T-helper 1 cell treated with Interleukin-12 subunit alpha and Interleukin-12 subunit beta and Interleukin-4 antibody, amounts not matched to agents 30 μg/mL and 1 μg/mL, for 36 hours (primary cell): Measurements from ENCODE around the gene HOXC11.
A peak's percentile ranks its signal among the peaks of the same experiment; 100 is the strongest.

Source experiments
- H3K27ac Mint-ChIP-seq: one replicate; pipeline ENCODE4 v1.8.0; 2021; ENCODE audit warnings: mild to moderate bottlenecking, mixed read lengths
- H3K27me3 Mint-ChIP-seq: one replicate; pipeline ENCODE4 v1.8.0; 2021; ENCODE audit warnings: low read depth, mixed read lengths
- H3K36me3 Mint-ChIP-seq: one replicate; pipeline ENCODE4 v1.8.0; 2021; ENCODE audit warnings: low read depth, mixed read lengths
- H3K4me1 Mint-ChIP-seq: one replicate; pipeline ENCODE4 v1.8.0; 2021; ENCODE audit warnings: low read depth, mixed read lengths
- H3K4me3 Mint-ChIP-seq: one replicate; pipeline ENCODE4 v1.8.0; 2021; ENCODE audit warnings: mild to moderate bottlenecking, moderate library complexity, mixed read lengths
- H3K9me3 Mint-ChIP-seq: one replicate; pipeline ENCODE4 v1.8.0; 2021; ENCODE audit warnings: mixed read lengths

Gene HOXC11

DNA sequence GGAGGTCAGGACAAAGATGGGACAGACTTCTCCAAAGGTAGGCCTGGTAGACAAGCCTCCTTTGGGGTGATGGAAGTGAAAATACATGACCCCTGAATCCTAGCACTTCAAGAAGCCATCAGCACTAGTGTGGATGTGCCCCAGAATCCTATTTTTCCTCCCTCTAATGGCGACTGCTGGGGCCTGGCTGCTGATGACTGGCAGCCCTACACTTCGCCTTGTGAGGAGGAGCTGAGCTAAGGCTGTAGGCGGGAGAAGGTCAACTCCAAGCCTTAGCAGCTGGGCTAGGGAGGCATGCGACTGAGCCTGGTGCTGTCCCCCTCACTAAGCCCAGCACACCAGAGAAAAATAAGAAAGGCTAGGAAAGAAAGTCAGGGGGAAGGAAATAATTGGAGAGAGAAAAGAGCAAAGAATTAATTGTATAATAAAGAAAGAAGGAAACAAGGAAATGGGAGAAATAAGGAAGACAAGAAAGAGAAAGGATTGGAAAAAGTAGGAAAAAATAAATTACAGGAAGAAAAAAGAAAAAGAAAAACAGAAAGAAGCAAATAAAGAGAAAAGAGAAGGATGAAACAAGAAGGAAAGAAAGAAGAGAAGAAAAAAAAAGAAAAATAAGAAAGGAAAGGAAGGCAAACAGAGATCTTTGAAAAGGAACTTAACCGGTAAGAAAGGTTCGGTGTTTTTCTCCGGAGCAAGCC lies 7.3 kb downstream of the HOXC11 start:
- Mint-ChIP-seq H3K4me3 (no peak overlapping the region), H3K9me3 (no peaks in the 10 kb centered on the region), H3K27ac (no peak overlapping the region), H3K36me3 (peaks cover 3% of the 10 kb centered on the region), H3K4me1 (peaks cover 7% of the 10 kb centered on the region), H3K27me3 (peaks cover 97% of the 10 kb centered on the region)

DNA sequence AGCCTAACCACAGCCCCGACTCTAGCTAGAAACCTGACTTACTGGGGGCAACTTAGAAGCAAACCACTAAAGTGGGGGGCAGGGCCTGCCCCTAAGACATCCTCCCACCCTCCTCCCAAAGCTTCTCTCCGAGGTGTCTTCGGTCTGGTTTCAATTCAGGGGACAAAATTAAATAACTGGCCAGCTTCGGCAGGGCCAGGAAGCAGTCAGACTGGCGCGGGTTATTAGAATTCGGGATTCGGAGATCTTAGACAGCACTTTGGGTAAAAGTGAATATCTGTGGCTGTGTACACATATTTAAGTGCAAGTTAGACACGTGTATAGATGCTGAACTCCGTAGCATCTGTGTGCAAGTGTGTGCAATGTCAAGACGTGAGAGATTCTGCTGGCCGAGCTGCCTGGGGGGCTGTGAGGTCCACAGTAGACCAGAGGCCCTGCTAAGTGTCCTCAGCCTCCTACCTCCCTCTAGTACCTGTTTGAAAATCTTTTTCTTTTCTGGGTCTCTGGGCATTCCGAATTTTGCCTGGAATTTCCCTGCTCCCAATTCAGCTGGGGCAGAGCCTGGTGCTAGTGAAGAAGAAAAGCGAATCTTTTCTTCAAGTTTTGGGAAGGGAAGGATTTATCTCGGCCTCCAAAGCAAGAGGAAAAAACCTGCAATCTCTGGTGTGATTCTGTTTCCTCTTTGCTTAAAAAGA lies 8.0 kb downstream of the HOXC11 start:
- H3K4me3 Mint-ChIP-seq = no peak overlapping the region
- no peaks in the 10 kb centered on the region for H3K9me3 Mint-ChIP-seq
- H3K27me3 Mint-ChIP-seq = peaks cover 95% of the 10 kb centered on the region
- peaks cover 1% of the 10 kb centered on the region for H3K36me3 Mint-ChIP-seq
- H3K27ac Mint-ChIP-seq = peak overlapping the region; percentile 17
- peaks cover 7% of the 10 kb centered on the region for H3K4me1 Mint-ChIP-seq

DNA sequence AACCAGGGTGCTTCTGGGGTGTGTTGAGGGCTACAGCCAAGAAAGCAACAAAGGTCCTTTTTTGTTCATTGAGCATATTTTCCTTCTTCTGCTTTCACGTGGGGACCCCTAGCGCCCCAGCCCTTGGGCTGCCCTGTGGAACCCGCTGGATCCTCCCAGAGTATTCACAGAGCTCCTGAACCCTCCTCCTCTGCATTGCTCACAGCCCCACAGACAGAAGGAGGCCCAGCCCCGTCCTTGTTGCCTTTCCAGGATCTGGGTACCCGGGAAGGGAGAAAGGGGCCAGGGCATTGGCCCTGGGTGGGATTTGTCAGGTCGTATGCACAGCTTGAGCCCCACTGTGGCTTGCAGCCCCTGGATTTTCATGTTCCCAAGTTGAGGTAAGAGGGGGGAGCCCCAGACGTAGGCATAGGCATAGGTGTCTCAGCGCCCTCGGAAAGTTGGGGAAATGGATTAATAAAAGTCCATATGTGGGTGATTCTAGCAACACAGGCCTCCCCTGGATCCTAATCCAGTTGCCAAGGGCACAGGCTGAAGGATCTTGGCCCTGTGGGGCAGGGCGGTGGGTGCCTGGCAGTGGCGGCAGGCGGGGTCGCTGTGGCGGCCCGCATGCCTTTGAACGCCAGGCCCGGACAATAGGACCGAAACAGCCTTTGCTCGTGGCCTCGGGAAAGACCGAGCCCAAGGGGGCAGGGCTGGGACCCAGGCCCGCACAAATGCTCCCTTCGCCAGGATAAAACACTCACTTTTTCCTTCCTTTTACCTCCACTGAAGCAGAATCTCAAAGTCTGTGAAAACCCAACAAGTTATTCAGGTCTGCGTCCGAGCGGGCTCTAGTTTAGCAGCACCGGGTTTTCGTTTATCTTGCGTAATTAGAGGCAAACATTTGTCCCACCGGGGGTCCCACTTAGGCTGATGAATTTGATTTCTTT lies 9.0 kb downstream of the HOXC11 start:
- peak overlapping the region; percentile 26 for H3K27ac Mint-ChIP-seq
- H3K9me3 Mint-ChIP-seq = no peaks in the 10 kb centered on the region

DNA sequence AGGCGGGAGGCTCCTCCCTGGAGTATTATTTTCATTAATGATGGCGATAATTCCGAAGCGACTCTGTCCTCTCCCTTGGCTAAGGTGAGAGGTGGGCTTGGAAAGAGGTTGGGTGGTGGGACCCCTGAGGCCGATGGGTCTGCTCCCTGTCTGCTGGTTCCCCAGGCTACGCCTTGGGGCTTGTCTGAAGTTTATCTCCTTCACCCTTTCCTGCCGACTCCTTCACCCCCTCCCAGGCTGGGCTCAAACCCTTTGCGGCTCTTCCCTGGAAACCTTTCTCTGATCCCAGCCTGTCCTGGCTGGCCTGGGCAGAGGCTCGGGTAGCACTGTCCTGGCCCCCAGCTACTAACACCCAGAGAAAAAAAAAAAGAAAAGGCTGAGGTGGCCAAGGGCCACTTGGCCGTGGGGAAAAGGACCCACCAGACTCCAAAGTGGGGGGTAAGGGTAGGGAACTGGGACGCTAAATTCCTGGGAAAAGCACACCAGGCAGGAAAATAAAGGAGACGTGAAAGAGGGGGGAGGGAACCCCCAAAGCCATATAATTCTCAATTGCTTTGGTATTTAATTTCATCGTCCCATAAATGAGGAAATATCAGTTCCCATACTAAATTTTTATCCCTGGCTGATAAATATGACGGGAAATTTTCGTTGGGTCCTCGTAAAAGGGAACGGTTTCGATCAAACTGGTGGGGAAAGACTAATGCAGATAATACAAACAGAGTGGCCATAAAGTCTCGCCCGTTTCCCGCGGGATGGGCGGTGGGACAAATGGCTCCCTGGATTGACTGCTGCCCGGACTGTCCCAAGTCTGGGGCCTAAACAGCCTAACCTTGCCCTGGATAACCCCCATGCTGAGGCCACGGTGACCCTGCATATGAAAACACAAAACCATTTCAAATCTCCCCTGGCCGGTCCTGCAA lies 10.0 kb downstream of the HOXC11 start:
- Mint-ChIP-seq H3K27me3 (peaks cover 95% of the 10 kb centered on the region), H3K9me3 (no peaks in the 10 kb centered on the region), H3K4me3 (no peak overlapping the region), H3K36me3 (peaks cover 1% of the 10 kb centered on the region), H3K4me1 (peaks cover 10% of the 10 kb centered on the region), H3K27ac (peak overlapping the region; percentile 29)

More for the DNA sequence above, 9.0 kb downstream of the HOXC11 start:
- Mint-ChIP-seq H3K27me3 (peaks cover 95% of the 10 kb centered on the region), H3K36me3 (peaks cover 1% of the 10 kb centered on the region), H3K4me3 (no peak overlapping the region), H3K4me1 (peaks cover 10% of the 10 kb centered on the region)

DNA sequence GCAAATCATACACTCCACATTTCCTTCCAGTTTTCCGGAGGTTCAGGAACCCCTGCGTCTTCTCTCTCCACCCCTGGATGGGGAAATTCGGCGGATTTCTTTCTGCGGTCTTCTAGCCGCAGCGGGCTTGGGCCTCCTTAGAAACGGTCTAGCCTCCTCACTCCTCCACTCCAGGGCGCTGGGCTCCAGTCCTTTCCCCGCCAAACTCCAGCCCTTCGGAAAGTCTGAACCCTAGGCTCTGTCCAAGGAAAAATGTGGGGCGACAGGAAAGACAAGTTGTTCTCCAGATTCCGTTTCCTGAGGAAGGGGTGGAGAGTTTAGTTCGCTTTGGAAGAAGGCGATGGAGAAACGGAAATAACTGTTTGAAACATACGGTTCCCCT lies 10.6 kb downstream of the HOXC11 start:
- Mint-ChIP-seq H3K27me3 (peaks cover 95% of the 10 kb centered on the region), H3K27ac (peak overlapping the region; percentile 41), H3K4me3 (no peak overlapping the region), H3K4me1 (peaks cover 12% of the 10 kb centered on the region), H3K9me3 (no peaks in the 10 kb centered on the region), H3K36me3 (peaks cover 1% of the 10 kb centered on the region)

DNA sequence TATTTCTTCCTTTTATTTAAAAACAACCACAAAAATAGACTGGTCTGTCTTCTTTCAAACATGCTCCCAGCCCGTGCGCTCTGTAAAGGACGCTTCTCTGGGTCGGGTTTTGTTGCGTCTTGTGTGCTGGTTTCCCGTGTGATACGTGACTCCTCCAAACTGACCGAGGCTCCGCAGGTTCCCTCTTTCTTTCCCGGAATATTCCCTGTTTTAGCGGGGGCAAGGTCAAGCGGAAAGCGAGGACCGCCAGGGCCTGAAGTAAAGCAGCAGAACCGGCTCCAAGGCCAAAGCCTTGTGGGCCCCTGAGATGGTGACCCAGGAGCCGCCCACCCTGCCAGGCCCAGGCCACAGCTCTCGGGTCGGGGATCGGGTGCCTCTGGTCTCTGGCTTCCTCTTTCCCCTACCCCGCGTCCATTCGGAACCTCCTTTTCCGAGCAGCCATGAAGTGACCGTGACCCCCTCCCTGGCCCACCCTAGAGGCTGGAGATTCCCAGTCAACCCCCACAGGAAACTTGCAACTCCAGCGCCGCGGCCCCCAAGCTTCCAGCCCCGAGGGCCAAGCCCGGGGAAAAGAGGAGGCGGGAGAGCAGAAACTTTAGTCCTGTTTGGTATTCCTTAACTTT lies 11.1 kb downstream of the HOXC11 start:
- peaks cover 95% of the 10 kb centered on the region for H3K27me3 Mint-ChIP-seq
- no peak overlapping the region for H3K4me3 Mint-ChIP-seq
- peaks cover 15% of the 10 kb centered on the region for H3K4me1 Mint-ChIP-seq
- H3K27ac Mint-ChIP-seq = peak overlapping the region; percentile 41
- H3K36me3 Mint-ChIP-seq = peaks cover 1% of the 10 kb centered on the region
- H3K9me3 Mint-ChIP-seq = no peaks in the 10 kb centered on the region

DNA sequence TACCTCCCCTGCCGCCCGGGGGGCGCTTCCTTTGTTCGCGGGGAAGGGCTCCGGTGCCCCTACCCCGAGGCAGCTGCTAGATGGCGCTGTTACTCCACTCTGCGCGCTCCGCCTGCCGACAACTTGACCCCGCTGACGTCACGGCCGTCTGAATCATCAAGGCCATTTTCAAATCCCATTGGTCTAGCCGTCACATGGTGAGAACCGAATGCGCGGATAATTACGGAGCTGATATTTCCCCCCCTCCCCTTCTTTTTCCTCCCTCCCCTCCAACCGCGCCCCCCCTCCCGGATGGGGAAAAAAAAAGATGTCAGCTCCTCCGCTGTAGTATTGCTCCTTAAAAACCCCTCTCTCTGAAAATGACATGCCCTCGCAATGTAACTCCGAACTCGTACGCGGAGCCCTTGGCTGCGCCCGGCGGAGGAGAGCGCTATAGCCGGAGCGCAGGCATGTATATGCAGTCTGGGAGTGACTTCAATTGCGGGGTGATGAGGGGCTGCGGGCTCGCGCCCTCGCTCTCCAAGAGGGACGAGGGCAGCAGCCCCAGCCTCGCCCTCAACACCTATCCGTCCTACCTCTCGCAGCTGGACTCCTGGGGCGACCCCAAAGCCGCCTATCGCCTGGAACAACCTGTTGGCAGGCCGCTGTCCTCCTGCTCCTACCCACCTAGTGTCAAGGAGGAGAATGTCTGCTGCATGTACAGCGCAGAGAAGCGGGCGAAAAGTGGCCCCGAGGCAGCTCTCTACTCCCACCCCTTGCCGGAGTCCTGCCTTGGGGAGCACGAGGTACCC lies 12.2 kb downstream of the HOXC11 start, which contains the start of gene HOXC10:
TSS of gene HOXC10 (plus strand) at position 246 of the 791 bp plus-strand sequence. CDS start at position 360, 114 bp downstream.
- peaks cover 95% of the 10 kb centered on the region for H3K27me3 Mint-ChIP-seq
- H3K4me3 Mint-ChIP-seq = peak within 1 kb of the TSS; percentile 38
- H3K36me3 Mint-ChIP-seq = peaks cover 1% of the 10 kb centered on the region
- peaks cover 23% of the 10 kb centered on the region for H3K4me1 Mint-ChIP-seq
- no peaks in the 10 kb centered on the region for H3K9me3 Mint-ChIP-seq
- peak within 1 kb of the TSS; percentile 78 for H3K27ac Mint-ChIP-seq

DNA sequence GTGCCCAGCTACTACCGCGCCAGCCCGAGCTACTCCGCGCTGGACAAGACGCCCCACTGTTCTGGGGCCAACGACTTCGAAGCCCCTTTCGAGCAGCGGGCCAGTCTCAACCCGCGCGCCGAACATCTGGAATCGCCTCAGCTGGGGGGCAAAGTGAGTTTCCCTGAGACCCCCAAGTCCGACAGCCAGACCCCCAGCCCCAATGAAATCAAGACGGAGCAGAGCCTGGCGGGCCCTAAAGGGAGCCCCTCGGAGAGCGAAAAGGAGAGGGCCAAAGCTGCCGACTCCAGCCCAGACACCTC lies 12.7 kb downstream of the HOXC11 start:
- Mint-ChIP-seq H3K4me1 (peaks cover 26% of the 10 kb centered on the region), H3K27ac (no peak overlapping the region), H3K4me3 (no peak overlapping the region)

DNA sequence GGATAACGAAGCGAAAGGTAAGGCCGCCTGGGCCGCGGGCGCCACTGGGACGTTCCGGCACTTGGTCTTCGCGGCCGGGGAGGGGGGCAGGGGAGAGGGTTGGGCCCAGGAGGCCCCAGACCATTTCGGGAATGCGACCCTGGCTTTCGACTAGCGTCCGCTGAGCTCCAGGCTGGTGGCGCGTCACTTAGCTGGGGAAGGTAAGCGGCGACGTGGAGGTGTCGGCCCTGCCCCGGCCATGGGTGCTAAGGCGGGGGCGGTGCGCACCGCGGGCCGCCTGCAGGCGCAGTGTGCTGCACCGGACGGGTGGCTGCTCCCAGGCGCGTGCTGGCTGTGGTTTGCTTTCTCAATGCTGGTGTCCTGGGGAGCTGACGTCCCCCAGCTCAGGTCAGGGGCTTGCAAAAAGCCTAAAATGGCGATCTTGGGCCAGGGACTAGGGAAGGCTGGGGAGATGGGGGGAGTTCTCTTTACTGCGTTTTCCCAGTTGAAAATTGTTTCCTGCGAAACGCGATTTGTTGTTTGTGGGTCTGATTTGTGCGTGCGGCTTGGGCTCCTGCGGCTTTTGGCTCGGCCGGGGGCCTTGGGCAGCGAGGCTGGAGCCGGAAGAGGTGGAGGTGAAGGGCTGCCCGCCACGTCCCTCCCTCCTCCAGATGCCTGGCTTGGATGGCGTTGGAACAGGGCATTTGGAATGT lies 13.2 kb downstream of the HOXC11 start:
- Mint-ChIP-seq H3K9me3 (no peaks in the 10 kb centered on the region), H3K4me1 (peaks cover 26% of the 10 kb centered on the region), H3K4me3 (no peak overlapping the region), H3K36me3 (no peaks in the 10 kb centered on the region), H3K27ac (peak overlapping the region; percentile 31), H3K27me3 (peaks cover 95% of the 10 kb centered on the region)

More for the DNA sequence above, 12.7 kb downstream of the HOXC11 start:
- Mint-ChIP-seq H3K27me3 (peaks cover 95% of the 10 kb centered on the region), H3K9me3 (no peaks in the 10 kb centered on the region), H3K36me3 (no peaks in the 10 kb centered on the region)

DNA sequence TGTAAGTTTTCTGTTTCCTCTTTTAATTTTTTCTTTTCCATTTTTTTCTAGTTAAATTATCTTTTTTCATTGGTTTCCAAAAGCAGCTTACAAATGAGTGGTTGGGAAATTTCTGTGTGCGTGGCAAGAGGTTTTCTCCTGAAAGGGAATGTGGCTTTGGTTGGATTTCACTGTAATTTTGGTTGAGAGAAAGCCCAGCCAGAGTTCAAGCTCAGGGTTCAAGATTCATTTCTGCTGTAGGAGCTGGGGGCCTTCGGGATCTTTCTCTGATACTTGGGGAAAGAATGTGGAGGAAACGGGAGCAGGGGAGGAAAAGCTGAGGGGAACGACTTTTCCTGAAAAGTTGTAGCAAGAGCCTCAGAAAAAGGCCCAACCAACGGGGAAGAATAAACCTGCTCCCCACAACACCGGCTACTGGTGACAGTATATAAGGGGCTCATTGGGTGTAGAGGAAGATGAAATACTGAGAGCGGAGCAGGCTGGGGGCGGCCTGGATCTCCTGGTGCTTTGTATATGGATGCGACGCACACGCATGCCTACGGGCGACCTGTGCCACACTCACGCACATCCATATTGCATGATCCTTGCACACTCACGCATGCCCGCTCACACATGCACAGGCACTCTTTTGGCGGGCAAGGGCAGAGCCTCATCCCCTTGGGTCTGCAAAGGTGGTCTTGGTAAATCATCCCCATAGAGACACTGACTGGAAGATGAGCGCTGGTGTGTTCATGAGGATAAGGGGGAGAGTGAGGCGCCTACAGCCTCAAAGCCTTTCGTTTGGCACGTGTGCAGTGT lies 14.0 kb downstream of the HOXC11 start:
- Mint-ChIP-seq H3K4me1 (peaks cover 26% of the 10 kb centered on the region), H3K4me3 (no peak overlapping the region), H3K36me3 (no peaks in the 10 kb centered on the region), H3K27me3 (peaks cover 95% of the 10 kb centered on the region), H3K27ac (no peak overlapping the region), H3K9me3 (no peaks in the 10 kb centered on the region)

DNA sequence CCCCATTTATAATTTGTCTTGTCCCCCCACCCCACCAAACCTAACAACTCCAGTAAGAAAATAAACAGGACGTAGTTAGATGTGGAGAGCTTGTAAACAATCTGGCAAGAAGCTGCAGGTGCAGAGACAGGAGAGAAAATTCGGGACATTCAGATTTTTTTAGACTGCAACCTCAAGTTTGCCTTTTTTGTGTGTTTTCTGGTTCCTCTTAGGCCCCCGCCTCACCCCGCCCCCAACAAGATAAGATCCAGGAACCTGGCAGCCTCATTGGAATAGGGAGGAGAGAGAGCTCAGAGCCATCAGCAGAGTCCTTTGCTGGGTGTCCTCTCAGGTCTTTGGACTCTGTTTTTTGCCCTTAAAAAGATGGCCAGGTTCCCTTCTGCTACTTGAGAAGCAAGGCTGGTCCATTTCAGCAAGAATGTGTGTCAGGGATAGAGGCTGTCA lies 14.9 kb downstream of the HOXC11 start:
- no peak overlapping the region for H3K4me3 Mint-ChIP-seq
- H3K27ac Mint-ChIP-seq = no peak overlapping the region
- no peaks in the 10 kb centered on the region for H3K36me3 Mint-ChIP-seq
- H3K9me3 Mint-ChIP-seq = no peaks in the 10 kb centered on the region
- peaks cover 26% of the 10 kb centered on the region for H3K4me1 Mint-ChIP-seq
- H3K27me3 Mint-ChIP-seq = peaks cover 97% of the 10 kb centered on the region
